A549 treated with CORT108297 at 1 μM for 4 hours (cell line): ENCODE results near the gene TSBP1. TPM values are rescaled to one million over a fixed set of nuclear protein-coding genes. Genes with fewer than 3 reads are reported as not detected.

Source experiments
- total RNA-seq: library from RNA; stranded (reverse); fragments of 200-300 nt; extraction: Qiagen RNA extraction; gene quantifications from 5 replicates; pipeline ENCODE4 v1.2.3, GENCODE V29; 2022

The TSBP1 gene, protein sequence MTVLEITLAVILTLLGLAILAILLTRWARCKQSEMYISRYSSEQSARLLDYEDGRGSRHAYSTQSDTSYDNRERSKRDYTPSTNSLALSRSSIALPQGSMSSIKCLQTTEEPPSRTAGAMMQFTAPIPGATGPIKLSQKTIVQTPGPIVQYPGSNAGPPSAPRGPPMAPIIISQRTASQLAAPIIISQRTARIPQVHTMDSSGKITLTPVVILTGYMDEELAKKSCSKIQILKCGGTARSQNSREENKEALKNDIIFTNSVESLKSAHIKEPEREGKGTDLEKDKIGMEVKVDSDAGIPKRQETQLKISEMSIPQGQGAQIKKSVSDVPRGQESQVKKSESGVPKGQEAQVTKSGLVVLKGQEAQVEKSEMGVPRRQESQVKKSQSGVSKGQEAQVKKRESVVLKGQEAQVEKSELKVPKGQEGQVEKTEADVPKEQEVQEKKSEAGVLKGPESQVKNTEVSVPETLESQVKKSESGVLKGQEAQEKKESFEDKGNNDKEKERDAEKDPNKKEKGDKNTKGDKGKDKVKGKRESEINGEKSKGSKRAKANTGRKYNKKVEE
- total RNA-seq = not detected in 5 replicates

DNA sequence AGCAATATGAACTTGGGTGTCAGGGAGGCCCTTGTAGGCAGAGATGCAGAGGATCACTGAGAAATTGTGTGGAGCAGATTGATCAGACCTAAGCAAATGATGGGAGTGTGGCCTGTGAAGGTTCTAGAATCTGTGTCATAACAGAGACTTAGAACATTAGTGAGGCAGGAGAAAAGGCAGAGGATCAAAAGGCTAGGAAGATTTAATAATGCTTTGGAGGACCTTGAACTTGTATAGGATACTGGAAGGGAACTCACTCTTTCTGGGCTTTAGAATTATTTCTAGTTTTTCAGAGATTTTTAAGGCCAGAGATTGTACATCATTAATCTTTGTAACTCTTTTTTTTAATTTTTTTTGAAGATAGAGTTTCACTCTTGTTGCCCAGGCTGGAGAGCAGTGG, at the start of gene TSBP1:
Gene TSBP1 (minus strand): TSS at position 101 of the 400 bp plus-strand sequence. CDS start 197 bp downstream, outside the sequence.

DNA sequence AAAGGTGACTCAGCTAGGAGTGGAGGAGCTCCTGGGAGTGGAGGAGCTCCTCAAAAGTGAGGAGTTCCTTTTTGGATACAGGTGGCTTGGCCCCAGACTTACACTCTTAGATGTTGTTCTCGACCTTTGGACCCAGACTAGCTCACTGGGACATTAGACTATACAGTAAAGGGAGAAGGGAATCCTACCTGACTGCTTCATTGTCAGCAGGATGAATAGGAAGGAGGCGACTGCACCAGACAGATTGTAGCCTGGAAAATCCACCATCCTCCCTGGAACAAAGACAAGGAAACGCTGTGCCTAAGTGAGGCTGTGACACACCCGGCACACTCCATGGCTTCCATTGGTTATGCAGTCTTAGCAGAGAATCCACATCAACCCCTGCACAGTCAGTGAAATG, 35.2 kb upstream of the TSBP1 start, which contains the start of gene BTNL2:
Gene BTNL2 (minus strand): TSS at position 325 of the 400 bp plus-strand sequence. CDS start 58 bp downstream, at position 267.

Other genes starting within 250 kb of the TSBP1 start
- 27.4 to 38.6 TPM (median 36.1 TPM) in 5 replicates for gene ATF6B, start 243.7 kb downstream of the TSBP1 start, total RNA-seq
- gene FKBPL, start 241.6 kb downstream of the TSBP1 start, total RNA-seq = 6.4 to 8.4 TPM (median 8.1 TPM) in 5 replicates
- 0.30 to 0.74 TPM (median 0.52 TPM) in 5 replicates for gene PRRT1, start 220.0 kb downstream of the TSBP1 start, total RNA-seq
- 7.1 to 10.4 TPM (median 9.9 TPM) in 5 replicates for gene PPT2, start 217.8 kb downstream of the TSBP1 start, total RNA-seq
- gene EGFL8, start 207.3 kb downstream of the TSBP1 start, total RNA-seq = 1.4 to 2.6 TPM (median 1.9 TPM) in 5 replicates
- 33.3 to 41.7 TPM (median 40.0 TPM) in 5 replicates for gene AGPAT1, start 195.8 kb downstream of the TSBP1 start, total RNA-seq
- 32.2 to 49.6 TPM (median 47.9 TPM) in 5 replicates for gene RNF5, start 193.5 kb downstream of the TSBP1 start, total RNA-seq
- gene AGER, start 187.7 kb downstream of the TSBP1 start, total RNA-seq = 1.4 to 2.3 TPM (median 1.7 TPM) in 5 replicates
- 13.9 to 19.9 TPM (median 17.4 TPM) in 5 replicates for gene PBX2, start 181.7 kb downstream of the TSBP1 start, total RNA-seq
- gene GPSM3, start 179.3 kb downstream of the TSBP1 start, total RNA-seq = 0.31 to 0.43 TPM (median 0.38 TPM) in 5 replicates
- gene NOTCH4, start 147.8 kb downstream of the TSBP1 start, total RNA-seq = 0.36 to 0.78 TPM (median 0.66 TPM) in 5 replicates
- gene BTNL2, start 35.3 kb upstream of the TSBP1 start, total RNA-seq = not detected in 5 replicates
- gene HLA-DRA, start 68.0 kb upstream of the TSBP1 start, total RNA-seq = not detected in 5 replicates
- gene HLA-DRB5, start 158.4 kb upstream of the TSBP1 start, total RNA-seq = not detected in 5 replicates
- not detected in 5 replicates for gene HLA-DRB1, start 217.9 kb upstream of the TSBP1 start, total RNA-seq